ENCODE measurements around the gene XRCC4. TPM values are rescaled to one million over a fixed set of nuclear protein-coding genes. Genes with fewer than 3 reads are reported as not detected.

XRCC4 gene
- total RNA-seq, 1 experiment from 2014 or later: 10.8 TPM

DNA sequence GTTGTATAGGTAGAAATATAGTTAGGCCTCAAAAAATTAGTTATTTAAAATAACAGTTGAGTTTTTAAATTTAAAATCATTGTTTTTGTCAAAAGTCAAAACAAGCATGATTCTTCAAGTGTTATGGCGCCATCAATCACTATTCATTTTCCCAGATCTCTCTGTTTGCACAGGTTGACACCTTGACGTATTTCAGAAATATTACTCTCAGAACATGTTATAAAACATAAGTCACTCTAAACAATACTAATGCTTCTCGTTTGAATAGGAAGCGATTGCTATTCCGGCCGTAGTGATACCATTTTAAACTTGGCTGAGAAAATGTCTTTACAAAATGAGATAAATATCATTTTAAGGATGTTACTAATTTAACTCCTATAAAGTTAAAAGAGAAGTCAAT, 268.1 kb downstream of the XRCC4 start:
- Mint-ChIP-seq H3K36me3 (ENCODE audit: insufficient read depth in 1 of 3, low read depth in 3 of 3) (peaks cover 34 to 39% (median 39%) of the 10 kb centered on the region in 3 experiments), H3K27ac (no peak overlapping the region), H3K4me3 (no peak overlapping the region), H3K4me1 (peaks cover 10 to 11% of the 10 kb centered on the region in 2 experiments), H3K9me3 (peaks cover 34 to 44% of the 10 kb centered on the region in 2 experiments), H3K27me3 (ENCODE audit: low read depth) (no peaks in the 10 kb centered on the region; the same call in 1 of the 2 replicates)
- H4K91ac ChIP-seq (ENCODE audit: insufficient read length, low read depth, low read length): no peak overlapping the region
- no peak overlapping the region for H4K5ac ChIP-seq (ENCODE audit: insufficient read length, low read depth, low read length)
- WGBS (ENCODE audit: extremely low coverage, insufficient read length, low lambda C conversion rate): no CpG with 5 or more reads among the region's 6 CpGs
- H2BK120ac ChIP-seq (ENCODE audit: low read depth, low read length, poor library complexity, severe bottlenecking): no peak overlapping the region
- H3K9me3 ChIP-seq (ENCODE audit: control insufficient read depth, low read depth, low read length): peaks cover 27% of the 10 kb centered on the region
- no peak overlapping the region for H4K8ac ChIP-seq (replicated peaks; ENCODE audit: insufficient read length, low read depth, low read length)
- H3K9ac ChIP-seq (ENCODE audit: extremely low read depth, insufficient read length, low read length): no peak overlapping the region
- H3T11ph ChIP-seq (ENCODE audit: low read length): no peak overlapping the region
- DNase-seq: no peak
- H2AK5ac ChIP-seq (ENCODE audit: insufficient read length, low read length): no peak overlapping the region
- TF ChIP-seq, protein P1, sequence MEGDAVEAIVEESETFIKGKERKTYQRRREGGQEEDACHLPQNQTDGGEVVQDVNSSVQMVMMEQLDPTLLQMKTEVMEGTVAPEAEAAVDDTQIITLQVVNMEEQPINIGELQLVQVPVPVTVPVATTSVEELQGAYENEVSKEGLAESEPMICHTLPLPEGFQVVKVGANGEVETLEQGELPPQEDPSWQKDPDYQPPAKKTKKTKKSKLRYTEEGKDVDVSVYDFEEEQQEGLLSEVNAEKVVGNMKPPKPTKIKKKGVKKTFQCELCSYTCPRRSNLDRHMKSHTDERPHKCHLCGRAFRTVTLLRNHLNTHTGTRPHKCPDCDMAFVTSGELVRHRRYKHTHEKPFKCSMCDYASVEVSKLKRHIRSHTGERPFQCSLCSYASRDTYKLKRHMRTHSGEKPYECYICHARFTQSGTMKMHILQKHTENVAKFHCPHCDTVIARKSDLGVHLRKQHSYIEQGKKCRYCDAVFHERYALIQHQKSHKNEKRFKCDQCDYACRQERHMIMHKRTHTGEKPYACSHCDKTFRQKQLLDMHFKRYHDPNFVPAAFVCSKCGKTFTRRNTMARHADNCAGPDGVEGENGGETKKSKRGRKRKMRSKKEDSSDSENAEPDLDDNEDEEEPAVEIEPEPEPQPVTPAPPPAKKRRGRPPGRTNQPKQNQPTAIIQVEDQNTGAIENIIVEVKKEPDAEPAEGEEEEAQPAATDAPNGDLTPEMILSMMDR (conservative IDR thresholded peaks at IDR 0.05): no peak
- H3K4me2 ChIP-seq (ENCODE audit: insufficient read depth, insufficient read length, low read length): no peak overlapping the region
- no peak overlapping the region for H2BK5ac ChIP-seq (ENCODE audit: insufficient read length, low read length)
- no peak overlapping the region for H2BK12ac ChIP-seq (ENCODE audit: insufficient read length, low read depth, low read length)
- no peaks in the 10 kb centered on the region for H3K79me2 ChIP-seq (ENCODE audit: insufficient read depth, low read length)
- H3K27ac ChIP-seq (ENCODE audit: insufficient read length, low read depth, low read length): no peak overlapping the region
- no peak overlapping the region for H3K4ac ChIP-seq (ENCODE audit: low read depth, low read length)
- H2AFZ ChIP-seq (ENCODE audit: low read length): no peak overlapping the region
- no peak overlapping the region for H3K14ac ChIP-seq (ENCODE audit: insufficient read depth, low read length)
- H4K20me1 ChIP-seq (ENCODE audit: control insufficient read depth, insufficient read depth, insufficient read length): no peaks in the 10 kb centered on the region
- no peaks in the 10 kb centered on the region for H3K23me2 ChIP-seq (ENCODE audit: insufficient read length, low read depth, low read length, poor library complexity, severe bottlenecking)
- H2BK20ac ChIP-seq (ENCODE audit: low read depth, low read length, poor library complexity, severe bottlenecking): no peak overlapping the region
- H3K79me1 ChIP-seq (ENCODE audit: insufficient read depth, low read depth, low read length, poor library complexity, severe bottlenecking): no peaks in the 10 kb centered on the region
- H2BK15ac ChIP-seq (ENCODE audit: low read depth, low read length): no peak overlapping the region
- no peak overlapping the region for H3K18ac ChIP-seq (ENCODE audit: insufficient read length, low read depth, low read length)
- H3K56ac ChIP-seq (ENCODE audit: insufficient read length, low read depth, low read length): no peak overlapping the region
- no peak overlapping the region for H3K23ac ChIP-seq (ENCODE audit: insufficient read length, low read depth, low read length)
- H3K27me3 ChIP-seq (ENCODE audit: insufficient read depth, low read length): no peaks in the 10 kb centered on the region
- H3K4me1 ChIP-seq (ENCODE audit: insufficient read depth, low read length): peaks cover 3% of the 10 kb centered on the region; the same call in 1 of the 2 replicates
